GM12873 (cell line): Measurements from ENCODE around the gene TMEM208.

Experiments used
- CTCF ChIP-seq: IDR thresholded peaks from 2 replicates; pipeline ENCODE4 v1.5.1; 2012; ENCODE audit warnings: low read depth, mild to moderate bottlenecking, moderate library complexity, low read length, control low read depth; ENCODE audit not compliant: insufficient read depth; ENCODE audit errors: missing control alignments

The TMEM208 gene

DNA sequence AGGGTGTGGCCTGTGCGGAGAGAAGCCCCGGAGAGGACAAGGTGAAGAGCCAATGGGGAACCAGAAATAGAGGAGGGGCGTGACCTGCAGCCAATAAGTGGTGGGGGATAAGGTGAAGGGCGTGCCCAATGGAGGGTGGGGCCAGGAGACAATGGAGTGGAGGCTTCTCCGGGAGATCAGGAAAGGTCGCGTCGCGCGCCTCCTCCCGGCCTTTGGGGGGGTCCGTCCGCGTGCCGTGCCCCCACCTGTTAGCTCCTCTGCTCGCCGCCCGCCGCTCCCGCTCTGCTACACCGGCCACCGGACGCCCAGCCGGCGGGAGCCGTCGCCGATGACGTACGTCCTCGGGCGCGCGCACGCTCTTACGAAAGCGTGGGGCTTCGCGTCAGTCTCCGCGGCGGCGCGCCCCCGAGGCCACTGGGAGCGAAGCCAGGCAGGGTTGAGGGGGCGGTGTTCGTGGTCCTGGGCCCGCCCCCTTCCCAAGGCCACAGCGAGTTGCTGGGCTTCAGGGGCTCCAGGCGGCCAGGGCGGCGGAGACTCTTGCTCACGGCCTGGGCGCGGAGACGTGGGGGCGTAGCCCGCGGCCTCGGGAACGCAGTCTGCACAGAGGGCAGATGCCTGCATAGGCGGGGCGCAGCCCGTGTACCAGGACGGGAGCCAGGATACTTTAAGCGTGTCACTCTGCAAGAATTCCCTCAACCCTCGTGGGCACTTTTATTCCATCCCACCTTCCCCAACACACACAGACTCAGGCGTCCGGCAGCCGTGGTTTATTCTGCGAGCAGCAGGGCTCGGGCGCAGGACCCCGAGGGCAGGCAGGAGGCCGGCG lies 43.1 kb upstream of the TMEM208 start, which contains the start of gene MATCAP1:
Gene MATCAP1, minus strand, starts transcription at position 337 of the 826 bp plus-strand sequence. CDS start 3,353 bp downstream, outside the sequence.
- TF ChIP-seq CTCF, result no peak

DNA sequence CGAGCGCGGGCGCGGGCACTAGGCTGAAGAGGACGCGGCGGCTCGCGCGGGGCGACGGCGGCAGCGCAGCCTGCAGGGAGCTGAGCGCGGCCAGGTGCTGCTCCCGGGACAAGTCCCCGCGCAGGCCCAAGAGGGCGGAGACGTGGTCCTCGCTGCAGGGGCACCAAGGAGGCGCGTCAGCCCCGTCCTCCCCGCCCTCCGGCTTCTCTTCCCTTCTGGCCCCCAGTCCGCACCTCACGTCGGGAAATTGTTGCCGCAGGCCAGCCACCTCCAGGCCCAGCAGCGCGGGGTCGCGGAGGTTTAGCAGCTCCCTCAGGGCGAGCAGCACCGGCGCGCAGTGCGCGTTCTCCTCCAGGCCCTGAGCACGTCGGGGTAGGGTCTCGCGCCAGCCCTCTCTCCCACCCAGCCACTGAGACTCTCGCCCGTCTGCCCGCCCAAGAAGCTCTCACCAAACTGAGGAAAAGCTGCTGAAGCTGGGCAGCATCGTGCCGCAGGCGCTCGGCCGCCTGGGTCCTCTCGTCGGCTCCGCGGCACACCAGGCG lies 42.4 kb upstream of the TMEM208 start:
- TF ChIP-seq CTCF, result no peak

GRCh38 chr16:67184995-67185650 lies 41.8 kb upstream of the TMEM208 start:
- peak; percentile 90 for TF ChIP-seq CTCF

DNA sequence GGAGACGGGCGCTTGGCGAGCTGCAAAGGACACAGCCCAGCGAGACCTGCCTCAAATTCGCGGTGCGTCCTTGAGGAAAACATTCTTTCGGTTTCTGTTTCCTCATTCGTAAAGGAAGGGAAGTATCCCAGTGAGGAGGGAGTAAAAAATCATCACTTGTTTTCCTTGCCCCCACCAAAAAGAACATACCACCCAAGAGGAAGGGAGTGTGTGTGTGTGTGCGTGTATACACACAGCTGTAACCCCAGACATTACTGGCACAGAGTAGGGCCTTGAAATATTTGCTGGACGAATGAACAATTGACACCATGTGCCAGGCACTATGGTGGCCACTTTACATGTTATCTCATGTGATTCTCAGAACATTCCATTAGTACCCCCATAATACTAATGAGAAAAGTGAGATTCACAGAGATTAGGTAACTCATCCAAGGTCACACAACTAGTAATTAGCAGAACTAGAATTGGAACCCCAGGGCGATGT lies 41.2 kb upstream of the TMEM208 start:
- TF ChIP-seq CTCF, result no peak

- no peak for TF ChIP-seq CTCF
Observed at GRCh38 chr16:67186550-67186950, 40.4 kb upstream of the TMEM208 start.

DNA sequence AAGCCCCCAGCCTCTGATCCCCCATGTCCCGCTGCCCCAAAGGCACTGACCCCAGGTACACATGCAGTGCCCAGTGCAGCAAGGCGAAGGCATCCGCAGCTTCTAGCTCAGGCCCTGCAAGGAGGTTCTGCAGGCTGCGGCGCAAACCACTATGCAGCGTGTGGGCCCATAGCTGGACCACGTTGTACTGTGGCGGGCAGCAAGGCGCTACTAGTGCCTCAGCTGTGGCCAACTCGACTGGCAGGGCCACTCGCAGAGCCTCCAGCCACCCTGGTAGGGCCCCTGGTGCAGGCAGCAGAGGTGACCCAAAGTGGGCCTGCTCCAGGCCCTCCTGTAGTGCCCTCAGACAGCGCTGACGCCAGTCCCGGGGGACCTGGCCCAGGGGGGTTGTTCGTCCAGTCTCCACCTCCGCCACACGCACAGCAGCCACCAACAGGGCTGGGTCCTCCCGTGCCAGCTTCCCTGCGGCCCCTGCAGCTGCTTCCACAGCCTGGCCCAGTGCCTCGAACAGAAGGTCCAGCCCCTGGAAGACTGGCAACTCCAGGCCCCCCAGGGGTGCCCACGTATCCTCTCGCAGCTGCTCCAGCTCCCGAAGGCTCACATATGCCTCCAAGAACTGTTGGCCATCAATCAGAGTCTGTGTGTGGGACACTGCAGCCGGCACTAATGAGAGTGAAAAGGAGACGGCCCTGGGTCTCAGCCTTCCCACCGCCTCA lies 39.6 kb upstream of the TMEM208 start:
- TF ChIP-seq CTCF, result no peak
